ENCODE results near the gene DNAJC4. TPM values are rescaled to one million over a fixed set of nuclear protein-coding genes. Genes with fewer than 3 reads are reported as not detected.

DNAJC4 gene
- total RNA-seq, 4 donors from 2014 or later, result 10.9 to 48.6 (median 21.9) TPM

- no peak for DNase-seq
- Histone ChIP-seq H3K4me1 (peaks cover 35 to 43% of the 10 kb centered on the region in 2 donors), H3K36me3 (peaks cover 10 to 12% of the 10 kb centered on the region in 2 donors), H3K9me3 (no peaks in the 10 kb centered on the region), H3K27me3 (no peaks in the 10 kb centered on the region), H3K27ac (no peak overlapping the region), H3K4me3 (replicated peaks in 1 of 3) (no peak overlapping the region)
- intact Hi-C loops (cut with DNase I), result no loop called here
- TF ChIP-seq, protein P1, sequence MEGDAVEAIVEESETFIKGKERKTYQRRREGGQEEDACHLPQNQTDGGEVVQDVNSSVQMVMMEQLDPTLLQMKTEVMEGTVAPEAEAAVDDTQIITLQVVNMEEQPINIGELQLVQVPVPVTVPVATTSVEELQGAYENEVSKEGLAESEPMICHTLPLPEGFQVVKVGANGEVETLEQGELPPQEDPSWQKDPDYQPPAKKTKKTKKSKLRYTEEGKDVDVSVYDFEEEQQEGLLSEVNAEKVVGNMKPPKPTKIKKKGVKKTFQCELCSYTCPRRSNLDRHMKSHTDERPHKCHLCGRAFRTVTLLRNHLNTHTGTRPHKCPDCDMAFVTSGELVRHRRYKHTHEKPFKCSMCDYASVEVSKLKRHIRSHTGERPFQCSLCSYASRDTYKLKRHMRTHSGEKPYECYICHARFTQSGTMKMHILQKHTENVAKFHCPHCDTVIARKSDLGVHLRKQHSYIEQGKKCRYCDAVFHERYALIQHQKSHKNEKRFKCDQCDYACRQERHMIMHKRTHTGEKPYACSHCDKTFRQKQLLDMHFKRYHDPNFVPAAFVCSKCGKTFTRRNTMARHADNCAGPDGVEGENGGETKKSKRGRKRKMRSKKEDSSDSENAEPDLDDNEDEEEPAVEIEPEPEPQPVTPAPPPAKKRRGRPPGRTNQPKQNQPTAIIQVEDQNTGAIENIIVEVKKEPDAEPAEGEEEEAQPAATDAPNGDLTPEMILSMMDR (IDR thresholded peaks at IDR 0.05), result no peak
- no peak for TF ChIP-seq POLR2A (IDR thresholded peaks at IDR 0.05)
- WGBS, 2 donors, result 75 to 85% methylated on average over 4 to 12 of the region's 12 CpGs
Measured at GRCh38 chr11:64237484-64237951, 7.2 kb downstream of the DNAJC4 start.

DNA sequence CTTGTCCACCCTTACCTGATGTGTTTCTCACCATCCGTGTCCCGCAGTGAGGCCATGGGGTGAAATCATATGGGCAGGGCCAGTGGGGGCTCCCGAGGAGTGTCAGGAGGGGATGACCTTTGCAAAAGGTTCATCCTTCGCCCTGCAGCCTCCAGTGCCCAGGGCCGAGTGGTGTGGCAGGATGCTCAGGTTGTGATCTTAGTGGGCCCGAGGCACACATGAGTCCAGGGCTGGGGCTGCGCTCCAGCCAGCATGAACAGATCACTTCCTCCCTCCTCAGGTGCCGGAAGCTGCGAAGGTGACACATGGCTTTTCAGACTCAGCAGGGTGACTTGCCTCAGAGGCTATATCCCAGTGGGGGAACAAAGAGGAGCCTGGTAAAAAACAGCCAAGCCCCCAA is 7.7 kb downstream of the DNAJC4 start:
- WGBS, 2 donors, result 82 to 88% methylated on average over 9 of the region's 9 CpGs
- Histone ChIP-seq H3K27me3 (no peaks in the 10 kb centered on the region), H3K36me3 (peaks cover 10 to 12% of the 10 kb centered on the region in 2 donors), H3K9me3 (no peaks in the 10 kb centered on the region), H3K4me1 (peaks cover 41 to 43% of the 10 kb centered on the region in 2 donors), H3K27ac (no peak overlapping the region), H3K4me3 (replicated peaks in 1 of 3) (no peak overlapping the region)
- intact Hi-C loops (cut with DNase I), result no loop called here
- DNase-seq, result no peak
- TF ChIP-seq POLR2A (IDR thresholded peaks at IDR 0.05), result no peak
- TF ChIP-seq, protein P1 (IDR thresholded peaks at IDR 0.05), result no peak

GRCh38 chr11:64238999-64239398 is 8.7 kb downstream of the DNAJC4 start:
- no peak overlapping the region for H3K4me3 ChIP-seq (replicated peaks in 1 of 3)
- no peak for DNase-seq
- no peaks in the 10 kb centered on the region for H3K27me3 ChIP-seq
- 86% methylated on average over 5 of the region's 5 CpGs for WGBS, 2 donors
- no peak overlapping the region for H3K27ac ChIP-seq
- H3K36me3 ChIP-seq, result peaks cover 10 to 12% of the 10 kb centered on the region in 2 donors
- H3K9me3 ChIP-seq, result no peaks in the 10 kb centered on the region
- intact Hi-C loops (cut with DNase I), result no loop called here
- peaks cover 32 to 35% of the 10 kb centered on the region in 2 donors for H3K4me1 ChIP-seq
- no peak for TF ChIP-seq POLR2A (IDR thresholded peaks at IDR 0.05)
- TF ChIP-seq, protein P1 (IDR thresholded peaks at IDR 0.05), result no peak

GRCh38 chr11:64239662-64240434 is 9.5 kb downstream of the DNAJC4 start:
- intact Hi-C loops (cut with DNase I), result no loop called here

More at GRCh38 chr11:64239662-64240434, 9.5 kb downstream of the DNAJC4 start:
- Histone ChIP-seq H3K36me3 (peaks cover 10 to 12% of the 10 kb centered on the region in 2 donors), H3K27ac (peak overlapping the region; percentile 95 to 99 (median 98)), H3K4me1 (peaks cover 32 to 36% of the 10 kb centered on the region in 2 donors), H3K27me3 (no peaks in the 10 kb centered on the region), H3K9me3 (no peaks in the 10 kb centered on the region), H3K4me3 (replicated peaks in 1 of 3) (peak overlapping the region in 1 of 3 donors; percentile 45)
- TF ChIP-seq, protein P1 (IDR thresholded peaks at IDR 0.05), result no peak
- TF ChIP-seq POLR2A (IDR thresholded peaks at IDR 0.05), result no peak
- WGBS, 2 donors, result 86 to 90% methylated on average over 10 to 11 of the region's 11 CpGs
- DNase-seq, result no peak

Measured in thyroid gland (tissue), 4 donors.